CD4-positive, alpha-beta T cell (primary cell): ENCODE measurements around the gene PDZRN3. TPM values are rescaled to one million over a fixed set of nuclear protein-coding genes. Genes with fewer than 3 reads are reported as not detected.

Experiments used
- ATAC-seq: fragments of 200-7000 bp; cut with Tn5 transposase; one replicate; pipeline ENCODE4 v1.10.0; 2022; ENCODE audit warnings: mild to moderate bottlenecking; ENCODE audit not compliant: poor library complexity
- CTCF ChIA-PET: fragments of 350-600 bp; sonication (Branson Sonifier 250); formaldehyde crosslinking; loops from one replicate; lab custom pipeline; 2021; ENCODE audit warnings: antibody characterized with exemption, inconsistent platforms; lab: Charles Lee
- POLR2A ChIA-PET: fragments of 350-600 bp; sonication (Branson Sonifier 250); formaldehyde crosslinking; loops from one replicate; lab custom pipeline; 2021; ENCODE audit warnings: antibody characterized with exemption, inconsistent platforms; lab: Charles Lee
- DNase-seq, 14 experiments: peaks; one replicate each; pipeline ENCODE4 v3.0.0-alpha.2; 2013 to 2020; ENCODE audit warnings: mixed read lengths in 2 of 14
- H3K27ac ChIP-seq, 2 donors: one replicate each; pipeline versions ENCODE4 v1.5.1 to v1.7.0; 2013; ENCODE audit warnings: low read length in 2 of 2, low read depth in 1 of 2, mild to moderate bottlenecking in 1 of 2
- H3K27me3 ChIP-seq, 2 experiments: 1 replicate in 1 of 2; 2 replicates in 1 of 2; pipeline versions ENCODE4 v1.6.1 to v1.7.0; 2013; ENCODE audit warnings: low read length in 2 of 2, control low read depth in 1 of 2, mild to moderate bottlenecking in 1 of 2, moderate library complexity in 1 of 2; ENCODE audit not compliant: insufficient read depth in 2 of 2, control insufficient read depth in 1 of 2
- H3K36me3 ChIP-seq: one replicate; pipeline ENCODE4 v1.6.1; 2013; ENCODE audit warnings: low read length, control low read depth; ENCODE audit not compliant: insufficient read depth
- H3K4me1 ChIP-seq: one replicate; pipeline ENCODE4 v1.6.1; 2013; ENCODE audit warnings: low read length, control low read depth; ENCODE audit not compliant: insufficient read depth
- H3K4me3 ChIP-seq: one replicate; pipeline ENCODE4 v1.5.1; 2013; ENCODE audit warnings: mild to moderate bottlenecking, low read length, moderate library complexity
- H3K9me3 ChIP-seq, 2 experiments: 1 replicate in 1 of 2; 2 replicates in 1 of 2; pipeline versions ENCODE4 v1.6.1 to v1.7.0; 2013; ENCODE audit warnings: low read length in 2 of 2, mild to moderate bottlenecking in 2 of 2, control low read depth in 1 of 2, moderate library complexity in 1 of 2; ENCODE audit not compliant: control insufficient read depth in 1 of 2, insufficient read depth in 1 of 2
- H3K27ac Mint-ChIP-seq: one replicate; pipeline ENCODE4 v1.8.0; 2020; ENCODE audit warnings: mixed read lengths
- H3K27me3 Mint-ChIP-seq: one replicate; pipeline ENCODE4 v1.8.0; 2021; ENCODE audit warnings: mixed read lengths
- H3K36me3 Mint-ChIP-seq: one replicate; pipeline ENCODE4 v1.8.0; 2021; ENCODE audit warnings: low read depth, mixed read lengths
- H3K4me1 Mint-ChIP-seq: one replicate; pipeline ENCODE4 v1.8.0; 2021; ENCODE audit warnings: low read depth, mixed read lengths
- H3K4me3 Mint-ChIP-seq: one replicate; pipeline ENCODE4 v1.8.0; 2020; ENCODE audit warnings: mild to moderate bottlenecking, mixed read lengths
- H3K9me3 Mint-ChIP-seq: one replicate; pipeline ENCODE4 v1.8.0; 2020; ENCODE audit warnings: mixed read lengths
- CTCF ChIP-seq: fragments of 200-600 bp; IDR thresholded peaks from one replicate; pipeline ENCODE4 v1.8.0; 2022; ENCODE audit warnings: antibody characterized with exemption, mild to moderate bottlenecking
- intact Hi-C, 2 experiments: fragments of 100-400 bp; cut with DNase I in 1 of 2; cut with micrococcal nuclease in 1 of 2; formaldehyde crosslinking; loops; one replicate each; pipeline versions ENCODE4 v1.15.1 to v1.9.0; 2023 to 2025; cut with DNase I, micrococcal nuclease
- total RNA-seq, 174 experiments: library from RNA in 2 of 174; stranded (reverse) in 2 of 174; gene quantifications; one replicate each; pipeline ENCODE4 v1.2.3 and lab custom pipeline; 2021 to 2026

The PDZRN3 gene
- total RNA-seq, 2 experiments from 2014 or later = not detected

- CTCF ChIA-PET = no interaction called here
- no peaks in the 10 kb centered on the region for H3K4me1 Mint-ChIP-seq
- H3K9me3 ChIP-seq = no peaks in the 10 kb centered on the region
- no peaks in the 10 kb centered on the region for H3K9me3 Mint-ChIP-seq
- POLR2A ChIA-PET = no interaction called here
- H3K4me1 ChIP-seq = no peaks in the 10 kb centered on the region
- TF ChIP-seq CTCF = no peak
- no peak for DNase-seq
- intact Hi-C loops = no loop called here
- no peaks in the 10 kb centered on the region for H3K27me3 ChIP-seq
- H3K27me3 Mint-ChIP-seq = no peaks in the 10 kb centered on the region
- H3K27ac Mint-ChIP-seq = no peak overlapping the region
- no peaks in the 10 kb centered on the region for H3K36me3 Mint-ChIP-seq
- no peak overlapping the region for H3K4me3 ChIP-seq
- no peak overlapping the region for H3K4me3 Mint-ChIP-seq
- H3K27ac ChIP-seq = no peak overlapping the region
- H3K36me3 ChIP-seq = no peaks in the 10 kb centered on the region
- no peak for ATAC-seq
These were observed 178.2 kb downstream of the PDZRN3 start for GRCh38 chr3:73446467-73447110.

- no peak overlapping the region for H3K27ac Mint-ChIP-seq
- CTCF ChIA-PET = no interaction called here
- Histone ChIP-seq H3K4me3 (no peak overlapping the region), H3K9me3 (peaks cover 0 to 4% of the 10 kb centered on the region in 2 experiments), H3K27me3 (no peaks in the 10 kb centered on the region), H3K27ac (no peak overlapping the region), H3K4me1 (no peaks in the 10 kb centered on the region), H3K36me3 (no peaks in the 10 kb centered on the region)
- POLR2A ChIA-PET = no interaction called here
- ATAC-seq (no peak), DNase-seq (no peak)
- no peak overlapping the region for H3K4me3 Mint-ChIP-seq
- TF ChIP-seq CTCF = no peak
- H3K27me3 Mint-ChIP-seq = no peaks in the 10 kb centered on the region
- no peaks in the 10 kb centered on the region for H3K4me1 Mint-ChIP-seq
- intact Hi-C loops = no loop called here
- H3K36me3 Mint-ChIP-seq = no peaks in the 10 kb centered on the region
- H3K9me3 Mint-ChIP-seq = no peaks in the 10 kb centered on the region
These were observed 181.9 kb downstream of the PDZRN3 start for GRCh38 chr3:73442886-73443285.

GRCh38 chr3:73442152-73442551 lies 182.6 kb downstream of the PDZRN3 start:
- DNase-seq = no peak
- H3K4me1 ChIP-seq = no peaks in the 10 kb centered on the region
- no peak for TF ChIP-seq CTCF

More at GRCh38 chr3:73442152-73442551, 182.6 kb downstream of the PDZRN3 start:
- Histone ChIP-seq H3K27ac (no peak overlapping the region), H3K4me3 (no peak overlapping the region), H3K9me3 (peaks cover 0 to 4% of the 10 kb centered on the region in 2 experiments), H3K27me3 (no peaks in the 10 kb centered on the region), H3K36me3 (no peaks in the 10 kb centered on the region)
- CTCF ChIA-PET = no interaction called here
- no peak overlapping the region for H3K4me3 Mint-ChIP-seq
- no peaks in the 10 kb centered on the region for H3K4me1 Mint-ChIP-seq
- POLR2A ChIA-PET = no interaction called here
- intact Hi-C loops = no loop called here
- ATAC-seq = no peak
- H3K36me3 Mint-ChIP-seq = no peaks in the 10 kb centered on the region
- no peaks in the 10 kb centered on the region for H3K27me3 Mint-ChIP-seq
- H3K9me3 Mint-ChIP-seq = no peaks in the 10 kb centered on the region
- no peak overlapping the region for H3K27ac Mint-ChIP-seq
